HCEC 1CT (cell line): ENCODE data around the gene ZNF146.
A peak's percentile ranks its signal among the peaks of the same experiment; 100 is the strongest.
"Not testable (repeated sequence)": the region's sequence is repeated elsewhere in the genome, so short reads cannot be mapped to it uniquely, and the experiment has no call there.

Source experiments
- DNase-seq: peaks from one replicate; pipeline ENCODE4 v3.0.0-alpha.2; 2017

ZNF146 gene

DNA sequence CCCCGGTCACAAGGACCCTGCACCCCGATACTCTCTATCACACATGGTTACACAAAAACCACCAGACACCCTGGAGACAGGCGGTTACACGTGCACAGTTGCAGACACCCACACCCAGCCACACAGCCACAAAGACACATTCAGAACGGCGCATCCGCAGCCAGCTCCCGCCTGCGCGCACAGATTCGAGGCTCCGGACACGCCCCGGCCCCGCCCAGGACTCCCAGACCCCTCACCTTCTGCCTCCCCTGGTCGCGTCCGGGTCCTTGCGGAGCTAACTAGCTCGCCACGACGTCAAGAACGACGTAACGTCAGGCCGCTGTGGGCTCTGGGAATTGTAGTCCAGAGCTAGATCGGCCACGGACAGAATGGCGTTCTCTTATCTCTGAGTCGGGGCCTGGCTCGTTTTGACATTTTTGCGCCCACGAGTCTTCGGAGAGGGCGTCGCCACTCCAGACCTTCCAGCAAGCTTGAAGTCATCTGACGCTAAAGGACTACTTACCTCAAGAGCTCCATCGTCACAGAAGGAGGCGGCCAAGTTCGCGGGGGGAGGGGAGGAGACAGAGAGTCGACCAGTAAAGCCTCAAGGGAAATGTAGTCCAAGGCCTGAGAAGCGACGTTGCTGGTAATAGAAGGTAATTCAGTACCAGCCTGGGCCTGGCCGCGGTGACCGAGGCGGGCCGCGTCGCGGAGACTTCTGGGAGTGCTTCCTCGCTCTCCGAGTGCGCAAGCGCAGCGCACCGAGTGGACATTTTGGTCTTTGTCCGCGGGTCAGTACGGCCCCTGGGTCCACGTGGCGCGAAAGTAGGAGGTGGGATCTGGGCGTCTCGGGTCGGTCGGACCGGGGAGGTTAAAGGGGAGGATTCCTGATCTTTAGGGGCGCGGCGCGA, at the start of gene ZNF146, which contains the start of gene ZNF565:
TSS of gene ZNF146 (plus strand) at position 721 of the 890 bp plus-strand sequence. CDS start 21,335 bp downstream, outside the sequence.
TSS of gene ZNF565 (minus strand) at position 280 of the 890 bp plus-strand sequence. CDS start 12,680 bp downstream, outside the sequence.
- DNase-seq = peak; percentile 99

DNA sequence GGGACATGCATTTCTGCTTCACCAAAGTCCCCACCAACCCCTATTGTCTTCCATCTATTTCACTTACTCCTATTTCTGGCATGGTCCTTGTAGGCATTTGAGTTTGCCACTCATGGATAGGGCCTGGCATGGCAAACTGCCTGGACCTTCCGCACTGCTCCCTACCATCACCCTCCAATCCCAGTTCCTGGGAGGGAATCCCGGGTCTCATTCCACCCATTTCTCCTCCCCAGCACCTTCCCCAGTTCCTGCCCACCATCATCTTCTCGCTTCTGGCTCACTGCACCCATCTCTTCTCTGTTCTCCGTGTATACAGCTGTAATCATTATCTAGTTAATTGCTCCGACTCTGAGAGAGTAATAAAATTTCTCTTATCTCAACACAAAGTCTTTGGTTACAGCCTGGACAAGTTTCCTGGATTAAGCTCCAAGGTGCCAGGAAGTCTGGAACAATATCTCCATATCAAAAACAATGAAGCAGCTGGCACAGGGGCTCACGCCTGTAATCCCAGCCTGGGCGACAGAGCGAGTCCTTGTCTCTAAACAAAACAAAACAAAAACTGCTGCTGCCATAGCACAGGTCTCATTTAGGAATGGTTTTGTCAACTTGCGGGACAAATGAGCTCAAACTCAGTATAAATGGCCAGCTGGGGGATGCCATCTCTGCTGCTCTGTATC, 45.7 kb upstream of the ZNF146 start:
- no peak for DNase-seq

DNA sequence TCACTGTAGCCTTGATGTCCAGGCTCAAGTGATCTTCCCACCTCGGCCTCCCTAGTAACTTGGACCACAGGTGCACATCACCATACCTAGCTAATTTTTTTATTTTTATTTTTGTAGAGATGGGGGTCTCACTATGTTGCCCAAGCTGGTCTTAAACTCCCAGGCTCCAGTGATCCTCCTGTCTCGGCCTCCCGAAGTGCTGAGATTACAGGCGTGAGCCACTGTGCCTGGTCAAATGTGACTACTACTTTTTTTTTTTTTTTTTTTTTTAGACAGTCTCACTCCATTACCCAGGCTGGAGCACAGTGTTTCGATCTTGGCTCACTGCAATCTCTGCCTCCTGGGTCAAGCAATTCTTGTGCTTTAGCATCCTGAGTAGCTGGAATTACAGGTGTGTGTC, 42.1 kb upstream of the ZNF146 start:
- DNase-seq = no peak

DNA sequence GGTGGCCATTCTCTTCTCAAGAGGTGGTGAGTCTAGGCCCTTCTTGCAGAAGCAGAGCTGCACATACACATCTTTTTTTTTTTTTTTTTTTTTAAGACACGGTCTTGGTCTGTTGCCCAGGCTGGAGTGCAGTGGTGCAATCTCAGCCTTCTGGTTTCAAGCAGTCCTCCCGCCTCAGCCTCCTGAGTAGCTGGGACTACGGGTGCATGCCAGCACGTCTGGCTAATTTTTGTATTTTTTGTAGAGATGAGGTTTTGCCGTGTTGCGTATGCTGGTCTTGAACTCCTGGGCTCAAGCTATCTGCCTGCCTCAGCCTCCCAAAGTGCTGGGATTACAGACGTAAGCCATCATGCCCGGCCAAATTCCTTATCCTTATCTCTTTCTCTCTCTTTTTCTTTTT, 41.1 kb upstream of the ZNF146 start:
- DNase-seq = not testable (repeated sequence)

DNA sequence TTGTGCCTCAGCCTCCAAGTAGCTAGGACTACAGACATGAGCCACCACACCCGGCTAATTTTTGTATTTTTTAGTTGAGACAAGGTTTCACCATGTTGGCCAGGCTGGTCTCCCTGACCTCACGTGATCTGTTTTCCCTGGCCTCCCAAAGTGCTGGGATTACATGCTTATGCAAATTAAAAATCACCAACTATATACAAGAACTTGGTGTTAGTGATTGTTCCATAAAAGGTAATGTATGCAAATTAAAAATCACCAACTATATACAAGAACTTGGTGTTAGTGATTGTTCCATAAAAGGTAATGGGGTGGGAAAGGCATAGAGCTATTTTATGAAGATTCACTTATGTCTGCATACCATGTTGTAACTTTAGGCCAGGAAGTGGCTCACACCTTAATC, 35.8 kb upstream of the ZNF146 start:
- DNase-seq = not testable (repeated sequence)

DNA sequence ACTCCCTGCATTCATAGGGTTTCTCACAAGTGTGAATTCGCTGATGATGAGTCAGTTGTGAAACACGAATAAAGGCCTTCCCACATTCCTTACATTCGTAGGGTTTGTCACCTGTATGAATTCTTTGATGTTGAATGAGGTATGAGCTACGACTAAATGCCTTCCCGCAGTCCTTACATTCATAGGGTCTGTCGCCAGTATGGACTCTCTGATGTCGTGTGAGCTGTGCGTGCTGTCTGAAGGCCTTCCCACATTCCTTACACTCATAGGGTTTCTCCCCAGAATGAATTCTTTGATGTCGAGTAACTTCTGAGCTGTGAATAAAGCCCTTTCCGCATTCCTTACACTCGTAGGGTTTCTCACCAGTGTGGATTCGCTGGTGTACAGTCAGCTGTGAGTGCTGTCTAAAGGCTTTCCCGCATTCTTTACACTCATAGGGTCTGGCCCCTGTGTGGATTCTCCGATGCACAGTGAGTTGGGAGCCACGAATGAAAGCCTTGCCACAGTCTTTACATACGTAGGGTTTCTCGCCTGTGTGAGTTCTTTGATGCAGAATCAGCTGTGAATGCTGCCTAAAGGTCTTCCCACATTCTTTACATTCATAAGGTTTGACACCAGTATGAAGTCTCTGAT, 32.2 kb upstream of the ZNF146 start:
- DNase-seq = no peak

DNA sequence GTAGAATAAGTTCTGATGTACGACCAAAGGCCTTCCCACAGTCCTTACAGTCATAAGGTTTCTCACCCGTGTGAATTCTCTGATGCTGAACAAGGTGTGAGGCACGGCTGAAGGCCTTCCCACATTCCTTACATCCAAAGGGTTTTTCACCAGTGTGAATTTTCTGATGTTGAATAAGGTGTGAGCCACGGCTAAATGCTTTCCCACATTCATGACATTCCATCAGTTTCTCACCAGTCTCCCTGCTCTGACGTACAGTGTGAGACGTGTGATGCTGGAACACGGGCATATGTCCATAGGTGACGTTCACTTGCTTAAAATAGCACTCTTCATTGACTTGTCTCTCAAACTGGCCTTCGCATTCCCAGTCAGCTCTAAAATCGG, 31.7 kb upstream of the ZNF146 start:
- no peak for DNase-seq

DNA sequence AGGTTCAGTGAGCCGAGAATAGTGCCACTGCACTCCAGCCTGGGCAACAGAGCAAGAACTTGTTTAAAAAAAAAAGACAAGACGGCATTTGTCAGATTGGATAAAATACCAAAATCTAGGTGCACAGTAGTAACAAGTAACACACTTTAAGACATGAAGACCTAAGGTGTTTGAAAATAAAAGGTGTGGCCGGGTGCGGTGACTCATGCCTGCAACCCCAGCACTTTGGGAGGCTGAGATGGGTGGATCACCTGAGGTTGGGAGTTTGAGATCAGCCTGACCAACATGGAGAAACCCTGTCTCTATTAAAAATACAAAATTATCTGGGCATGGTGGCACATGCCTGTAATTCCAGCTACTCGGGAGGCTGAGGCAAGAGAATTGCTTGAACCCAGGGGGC, 28.2 kb upstream of the ZNF146 start:
- not testable (repeated sequence) for DNase-seq

DNA sequence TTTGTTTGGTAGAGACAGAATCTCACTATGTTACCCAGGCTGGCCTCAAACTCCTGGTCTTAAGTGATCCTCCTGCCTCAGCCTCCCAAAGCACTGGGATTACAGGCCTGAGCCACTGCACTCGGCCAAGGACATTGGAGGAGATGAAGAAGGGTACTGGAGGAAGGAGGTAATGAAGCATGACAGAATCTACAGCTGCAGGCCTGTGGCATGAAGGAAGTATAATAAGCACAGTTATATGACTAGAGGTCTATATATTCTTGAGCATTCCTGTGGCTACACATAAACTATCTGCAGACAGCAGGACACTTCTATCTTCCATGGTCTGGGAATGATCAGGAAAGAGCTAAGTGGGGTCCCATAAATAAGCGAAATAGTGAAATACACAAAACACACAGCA, 18.7 kb upstream of the ZNF146 start:
- DNase-seq = no peak

DNA sequence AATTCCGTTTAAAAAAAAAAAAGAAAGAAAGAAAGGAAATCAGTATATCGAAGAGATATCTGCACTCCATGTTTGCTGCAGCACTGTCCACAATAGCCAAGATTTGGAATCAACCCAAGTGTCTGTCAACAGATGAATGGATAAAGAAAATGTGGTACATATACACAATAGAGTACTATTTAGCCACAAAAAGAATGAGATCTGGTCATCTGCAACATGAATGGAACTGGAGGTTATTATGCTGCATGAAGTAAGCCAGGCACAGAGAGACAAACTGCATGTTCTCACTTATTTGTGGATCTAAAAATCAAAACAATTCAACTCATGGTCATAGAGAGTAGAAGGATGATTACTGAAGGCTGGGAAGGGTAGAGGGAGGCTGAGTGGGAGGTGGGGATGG, 16.8 kb upstream of the ZNF146 start:
- no peak for DNase-seq

DNA sequence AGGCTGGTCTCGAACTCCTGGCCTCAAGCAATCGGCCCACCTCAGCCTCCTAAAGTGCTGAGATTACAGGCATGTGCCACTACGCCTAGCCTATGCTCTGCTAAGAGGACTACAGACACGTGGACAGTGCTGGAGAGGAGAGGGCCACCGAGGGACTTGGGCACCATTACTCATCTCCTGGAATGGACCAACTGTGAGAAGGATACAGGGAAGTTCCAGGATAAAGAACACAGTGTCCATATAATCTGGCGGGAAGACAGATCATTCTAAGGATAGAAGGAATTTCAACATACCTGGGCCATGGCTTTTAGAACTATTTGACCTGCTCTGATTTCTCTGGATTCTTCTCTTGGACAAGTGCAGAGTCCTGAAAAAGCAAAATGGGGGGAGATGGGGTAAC, 13.2 kb upstream of the ZNF146 start:
- DNase-seq = no peak

DNA sequence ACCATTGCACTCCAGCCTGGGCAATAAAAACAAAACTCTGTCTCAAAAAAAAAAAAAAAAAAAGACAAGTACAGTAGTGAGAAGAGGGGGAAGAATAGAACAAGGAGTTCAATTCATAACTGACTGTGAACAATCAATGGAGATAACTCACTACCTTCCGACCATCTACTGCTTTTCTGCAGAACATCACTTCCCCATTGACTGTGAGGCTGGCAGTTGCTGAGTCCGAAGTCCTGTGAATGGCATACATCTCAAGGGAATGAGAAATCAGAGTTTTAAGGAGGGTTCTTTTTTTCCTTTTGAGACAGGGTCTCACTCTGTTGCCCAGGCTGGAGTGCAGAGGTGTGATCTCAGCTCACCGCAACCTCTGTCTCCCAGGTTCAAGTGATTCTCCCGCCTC, 11.6 kb upstream of the ZNF146 start:
- no peak for DNase-seq

DNA sequence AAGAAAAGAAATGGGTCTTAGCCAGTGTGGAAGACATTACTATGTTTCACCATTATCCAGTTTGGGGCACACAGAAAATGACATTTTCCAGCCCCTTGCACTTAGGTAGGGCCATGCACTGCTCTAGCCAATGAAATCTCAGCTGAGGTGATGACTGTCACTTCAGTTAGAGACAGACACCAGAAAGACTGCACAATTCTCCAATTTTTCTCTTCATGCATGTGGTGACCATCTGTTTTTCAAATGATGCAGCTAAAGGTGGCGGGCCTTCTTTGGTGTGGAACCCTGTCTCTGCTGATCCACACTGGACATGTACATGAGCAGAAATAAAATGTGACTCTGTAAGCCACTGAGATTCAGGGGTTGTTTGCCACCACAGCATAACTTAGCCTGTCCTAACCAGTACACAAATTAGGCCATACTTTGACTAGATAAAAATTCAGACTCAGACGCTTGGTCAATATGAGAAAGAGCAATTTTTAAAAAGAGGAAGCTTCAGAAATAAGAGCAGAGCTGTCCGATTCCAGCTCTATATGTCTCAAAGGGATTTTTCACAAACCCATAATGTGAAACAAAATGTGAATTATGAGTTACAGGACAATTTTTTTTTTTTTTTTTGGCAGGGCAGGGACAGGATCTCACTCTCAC, 7.2 kb upstream of the ZNF146 start:
- no peak for DNase-seq

DNA sequence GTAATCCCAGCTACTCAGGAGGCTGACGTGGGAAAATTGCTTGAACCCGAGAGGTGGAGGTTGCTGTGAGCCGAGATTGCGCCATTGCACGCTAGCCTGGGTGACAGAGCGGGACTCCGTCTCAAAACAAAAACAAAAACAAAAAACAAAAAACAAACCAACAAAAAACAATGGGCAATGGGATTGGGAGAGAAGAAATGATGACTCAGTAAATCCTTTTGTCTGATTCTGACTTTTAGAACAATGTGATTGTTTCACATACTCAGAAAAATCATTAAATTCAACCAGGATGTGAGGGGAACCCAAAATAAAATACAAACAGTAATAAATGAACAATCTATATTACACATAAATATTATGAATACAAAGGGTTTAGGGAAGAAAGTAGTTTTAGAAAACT, 5.5 kb upstream of the ZNF146 start:
- DNase-seq = no peak

DNA sequence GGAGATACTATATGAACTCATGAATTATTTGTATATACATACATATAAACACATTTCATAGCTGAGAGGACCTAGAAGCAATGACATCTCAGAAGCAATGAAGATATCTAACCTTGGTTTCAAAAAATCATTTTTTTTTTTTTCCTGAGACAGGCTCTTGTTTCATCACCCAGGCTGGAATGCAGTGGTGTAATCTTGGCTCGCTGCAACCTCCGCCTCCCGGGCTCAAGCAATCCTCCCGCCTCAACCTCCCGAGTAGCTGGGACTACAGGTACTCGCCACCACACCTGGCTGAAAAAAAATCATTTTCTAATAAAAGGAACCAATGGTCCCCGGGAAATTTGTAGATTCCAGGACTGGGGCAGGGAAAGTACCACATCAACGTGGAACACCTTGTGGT, 4.4 kb upstream of the ZNF146 start:
- no peak for DNase-seq

DNA sequence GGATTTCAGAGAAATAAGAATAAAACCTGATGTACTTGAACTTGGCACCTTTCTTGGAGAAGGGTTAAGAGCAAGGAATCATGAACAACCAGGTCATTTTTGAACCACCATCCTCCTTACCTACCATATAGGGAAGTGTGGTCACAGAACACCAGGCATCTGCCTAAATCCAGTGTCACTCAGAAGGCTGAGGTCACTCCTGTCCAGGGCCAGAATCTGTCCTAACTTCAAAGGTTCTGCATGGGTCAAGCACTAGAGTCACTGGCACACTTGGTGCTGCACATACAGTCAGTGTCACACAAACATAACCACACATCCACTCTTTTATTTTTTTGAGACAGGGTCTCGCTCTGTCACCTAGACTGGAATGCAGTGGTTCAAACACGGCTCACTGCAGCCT, 2.0 kb upstream of the ZNF146 start:
- no peak for DNase-seq

DNA sequence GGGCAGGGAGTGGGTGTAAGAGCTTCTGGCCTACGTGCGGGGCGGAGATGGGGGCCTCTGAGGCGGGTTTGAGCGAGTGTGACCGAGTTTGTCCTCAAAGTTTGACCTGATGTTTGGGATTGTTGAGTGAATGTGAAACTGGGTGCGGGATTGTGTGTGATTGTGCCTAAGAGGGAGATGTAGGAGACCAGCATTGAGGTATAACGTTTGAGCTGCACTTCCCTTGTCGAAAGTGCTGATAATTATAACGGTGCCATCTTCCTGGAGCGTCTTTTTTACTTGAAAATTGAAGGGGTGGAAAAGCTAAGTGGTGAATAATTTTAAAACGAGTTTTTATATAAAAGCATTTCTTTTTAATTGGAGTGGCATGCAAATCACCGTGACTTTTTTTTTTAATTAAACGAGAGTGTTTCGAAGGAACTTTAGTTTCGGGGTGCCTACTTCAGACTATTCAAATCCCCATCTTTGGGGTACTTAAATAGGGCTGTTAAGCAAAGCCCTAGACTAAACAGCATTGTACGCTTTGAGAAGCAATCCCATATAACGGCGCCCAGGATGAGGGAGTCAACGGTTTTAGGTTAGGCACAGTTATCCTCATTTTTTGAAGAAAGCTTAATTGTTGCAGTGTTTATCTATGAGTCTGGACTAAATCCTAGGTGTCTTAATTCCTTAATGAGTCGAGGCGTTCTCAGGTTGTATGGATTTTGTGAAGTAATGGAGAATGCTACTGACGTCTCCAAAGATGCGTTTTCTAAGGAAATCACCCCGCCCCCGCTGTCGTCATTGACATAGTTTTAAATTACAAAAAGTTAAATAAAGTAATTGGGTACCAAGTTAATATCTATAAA, 594 bp downstream of the ZNF146 start:
- peak; percentile 24 for DNase-seq

DNA sequence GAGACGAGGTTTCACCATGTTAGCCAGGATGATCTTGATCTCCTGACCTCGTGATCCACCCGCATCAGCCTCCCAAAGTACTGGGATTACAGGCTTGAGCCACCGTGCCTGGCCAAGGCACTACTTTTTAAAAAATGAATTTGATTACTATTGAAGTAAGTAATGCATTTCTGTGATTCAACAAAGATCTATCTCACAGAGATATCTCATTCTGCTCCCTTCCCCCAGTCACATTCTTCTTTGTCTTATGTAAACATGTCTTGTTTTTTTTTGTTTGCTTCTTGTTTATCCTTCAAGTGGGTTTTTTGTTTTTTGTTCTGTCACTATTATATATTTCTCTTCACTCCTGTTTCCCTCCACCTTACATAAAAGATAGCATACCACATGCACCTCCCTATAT, 6.6 kb downstream of the ZNF146 start:
- no peak for DNase-seq

DNA sequence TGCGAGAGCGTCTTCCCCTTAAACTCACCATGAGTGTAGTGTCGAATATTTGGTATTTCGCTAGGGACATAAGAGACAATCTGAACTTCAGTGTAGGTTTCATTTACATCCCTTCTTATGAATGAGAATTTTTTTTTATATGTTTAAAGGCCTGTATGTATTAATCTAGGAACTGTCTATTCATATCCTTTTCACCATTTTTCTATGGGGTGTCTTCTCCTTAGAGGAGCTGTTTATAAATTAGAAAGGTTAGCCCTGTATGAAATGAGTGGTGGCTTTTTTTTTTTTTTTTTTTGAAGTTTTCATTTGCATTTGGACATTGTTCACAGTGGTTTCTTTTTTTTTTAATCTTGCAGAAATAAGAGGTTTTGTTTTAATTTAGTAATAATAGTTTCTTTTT, 7.6 kb downstream of the ZNF146 start:
- no peak for DNase-seq

DNA sequence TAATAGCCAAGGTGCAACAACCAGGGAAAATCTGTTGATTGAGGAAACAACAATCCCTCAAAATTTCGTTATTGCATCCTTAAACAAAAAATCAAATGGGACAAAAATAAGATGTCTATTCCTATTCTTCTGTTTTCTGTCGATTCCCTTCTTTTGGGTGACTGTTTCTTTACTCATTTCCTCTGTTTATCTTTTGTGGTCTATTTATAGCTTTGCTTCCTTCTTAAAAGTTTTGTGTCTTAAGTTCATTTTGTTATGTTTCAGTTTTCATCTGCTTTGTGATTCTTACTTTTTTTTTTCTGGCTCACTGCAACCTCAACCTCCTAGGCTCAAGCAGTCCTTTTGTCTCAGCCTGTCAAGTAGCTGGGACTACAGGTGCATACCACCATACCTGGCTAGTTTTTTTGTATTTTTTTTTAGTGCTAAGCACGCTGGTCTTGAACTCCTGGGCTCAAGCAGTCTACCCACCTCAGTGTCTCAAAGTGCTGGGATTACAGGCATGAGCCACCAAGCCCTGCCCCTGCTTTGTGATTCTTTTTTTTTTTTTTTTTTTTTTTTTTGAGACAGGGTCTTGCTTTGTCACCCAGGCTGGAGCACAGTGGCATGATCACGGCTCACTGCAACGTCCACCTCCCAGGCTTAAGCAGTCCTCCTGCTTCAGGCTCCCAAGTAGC, 10.4 kb downstream of the ZNF146 start:
- DNase-seq = peak; percentile 88

DNA sequence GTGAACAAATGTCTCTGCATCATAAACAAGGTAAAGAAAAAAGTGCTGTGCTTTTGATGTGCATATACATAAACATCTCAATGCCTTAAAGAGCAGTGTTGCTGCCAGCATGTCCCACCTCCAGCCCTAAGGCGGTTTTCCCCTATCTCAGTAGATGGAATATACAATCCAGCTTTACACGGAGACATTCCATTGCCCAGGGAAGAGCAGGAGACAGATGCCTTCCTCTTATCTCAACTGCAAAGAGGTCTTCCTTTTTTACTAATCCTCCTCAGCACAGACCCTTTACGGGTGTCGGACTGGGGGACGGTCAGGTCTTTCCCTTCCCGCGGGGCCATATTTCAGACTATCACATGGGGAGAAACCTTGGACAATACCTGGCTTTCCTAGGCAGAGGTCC, 18.7 kb downstream of the ZNF146 start:
- DNase-seq = not testable (repeated sequence)
